H1 (cell line): ENCODE measurements around the gene LCAT. TPM values are rescaled to one million over a fixed set of nuclear protein-coding genes. Genes with fewer than 3 reads are reported as not detected.

ENCODE experiments used
- ASH2L ChIP-seq: fragments of 200-600, 300-600 bp; sonication (generic); IDR thresholded peaks from one replicate; pipeline ENCODE4 v1.7.1; 2017; ENCODE audit warnings: low read length
- CREB1 ChIP-seq: IDR thresholded peaks from 2 replicates; pipeline ENCODE4 v1.6.1; 2012; ENCODE audit warnings: inconsistent platforms
- EP300 ChIP-seq, 2 experiments: IDR thresholded peaks; 1 replicate in 1 of 2; 2 replicates in 1 of 2; pipeline ENCODE4 v1.6.1; 2011 to 2012; ENCODE audit warnings: low read depth in 2 of 2, low read length in 2 of 2, mild to moderate bottlenecking in 2 of 2, borderline replicate concordance in 1 of 2, inconsistent platforms in 1 of 2, moderate library complexity in 1 of 2
- HDAC2 ChIP-seq, 2 experiments: fragments of 300-600 bp in 1 of 2; sonication (generic) in 1 of 2; IDR thresholded peaks; 2 replicates each; pipeline ENCODE4 v1.6.1; 2011 to 2012; ENCODE audit warnings: low read depth in 2 of 2, low read length in 2 of 2, mild to moderate bottlenecking in 2 of 2, moderate library complexity in 2 of 2, borderline replicate concordance in 1 of 2, inconsistent platforms in 1 of 2
- HDAC6 ChIP-seq: IDR thresholded peaks from one replicate; pipeline ENCODE4 v1.7.1; 2012; ENCODE audit warnings: low read depth, mild to moderate bottlenecking, inconsistent platforms, low read length, moderate library complexity
- JUN ChIP-seq: IDR thresholded peaks from 2 replicates; pipeline ENCODE4 v1.6.1; 2011; ENCODE audit warnings: low read depth, mild to moderate bottlenecking, improper control_type of control experiment, low read length
- POLR2A ChIP-seq, 2 experiments: IDR thresholded peaks; 1 replicate in 1 of 2; 2 replicates in 1 of 2; pipeline ENCODE4 v1.6.1; 2011; ENCODE audit warnings: low read depth in 2 of 2, low read length in 2 of 2, mild to moderate bottlenecking in 2 of 2; ENCODE audit errors: control extremely low read depth in 1 of 2
- RAD21 ChIP-seq, 2 experiments: IDR thresholded peaks in 1 of 2; conservative IDR thresholded peaks in 1 of 2; 2 replicates each; pipeline ENCODE4 v1.6.1; 2011; ENCODE audit warnings: low read depth in 2 of 2, low read length in 2 of 2, improper control_type of control experiment in 1 of 2, inconsistent platforms in 1 of 2, mild to moderate bottlenecking in 1 of 2, moderate library complexity in 1 of 2
- RNF2 ChIP-seq: fragments of 200-900, 300-1000 bp; sonication (generic); IDR thresholded peaks from 2 replicates; pipeline ENCODE4 v1.7.1; 2016; ENCODE audit warnings: borderline replicate concordance, low read depth, mild to moderate bottlenecking, antibody characterized with exemption, low read length; ENCODE audit not compliant: poor library complexity, severe bottlenecking; ENCODE audit errors: missing control alignments
- SIN3A ChIP-seq, 2 experiments: IDR thresholded peaks in 1 of 2; conservative IDR thresholded peaks in 1 of 2; 2 replicates each; pipeline ENCODE4 v1.6.1; 2011 to 2012; ENCODE audit warnings: low read length in 2 of 2, improper control_type of control experiment in 1 of 2, low read depth in 1 of 2, mild to moderate bottlenecking in 1 of 2
- SIRT6 ChIP-seq: IDR thresholded peaks from one replicate; pipeline ENCODE4 v1.7.1; 2012; ENCODE audit warnings: low read length, inconsistent platforms
- SP2 ChIP-seq: IDR thresholded peaks from 2 replicates; pipeline ENCODE4 v1.6.1; 2012; ENCODE audit warnings: mild to moderate bottlenecking, low read length, inconsistent platforms
- TAF7 ChIP-seq: optimal IDR thresholded peaks from 2 replicates; pipeline ENCODE3; 2011; ENCODE audit warnings: low read depth, mild to moderate bottlenecking, inconsistent platforms, low read length, moderate library complexity, borderline replicate concordance
- TBP ChIP-seq: IDR thresholded peaks from 2 replicates; pipeline ENCODE4 v1.6.1; 2011; ENCODE audit warnings: low read depth, low read length, improper control_type of control experiment
- ZNF274 ChIP-seq: IDR thresholded peaks from 2 replicates; pipeline ENCODE4 v1.7.0; 2012; ENCODE audit warnings: low read length, borderline replicate concordance; ENCODE audit errors: extremely low read depth
- polyA plus RNA-seq, 7 experiments: library from polyadenylated mRNA; depleted of rRNA in 3 of 7; stranded (reverse) in 5 of 7; unstranded in 2 of 7; fragments of >200 nt in 5 of 7; fragments of 200-250 nt in 2 of 7; gene quantifications; 1 replicate in 5 of 7; 2 replicates in 1 of 7; 4 replicates in 1 of 7; pipeline versions ENCODE4 v1.2.1 to v1.2.3, GENCODE V29; 2011 to 2013; ENCODE audit warnings: missing spikeins in 2 of 7, mixed read lengths in 2 of 7
- total RNA-seq: library from RNA; stranded (reverse); fragmentation: NEBNext Ultra II Directional; extraction: Animal tissue kit (Norgen Biotek cat#: 25700); gene quantifications from 2 replicates; pipeline ENCODE4 v1.2.1, GENCODE V29; 2021
- TF ChIP-seq, protein P1 (sequence below): IDR thresholded peaks from 2 replicates; pipeline ENCODE4 v1.6.1; 2012; ENCODE audit warnings: low read length, inconsistent platforms
- TF ChIP-seq, protein P2 (sequence below), 3 experiments: IDR thresholded peaks; 1 replicate in 2 of 3; 2 replicates in 1 of 3; pipeline versions ENCODE4 v1.5.1 to v1.6.1; 2011; ENCODE audit warnings: low read length in 3 of 3, mild to moderate bottlenecking in 3 of 3, inconsistent platforms in 2 of 3, low read depth in 1 of 3, moderate library complexity in 1 of 3; ENCODE audit not compliant: insufficient read depth in 1 of 3; ENCODE audit errors: control extremely low read depth in 1 of 3

LCAT gene
- total and polyA plus RNA-seq, 2 of the 8 experiments (the other 6 are each of a cell fraction or from before 2014, with no cell fraction given), result 9.4 to 19.6 TPM

DNA sequence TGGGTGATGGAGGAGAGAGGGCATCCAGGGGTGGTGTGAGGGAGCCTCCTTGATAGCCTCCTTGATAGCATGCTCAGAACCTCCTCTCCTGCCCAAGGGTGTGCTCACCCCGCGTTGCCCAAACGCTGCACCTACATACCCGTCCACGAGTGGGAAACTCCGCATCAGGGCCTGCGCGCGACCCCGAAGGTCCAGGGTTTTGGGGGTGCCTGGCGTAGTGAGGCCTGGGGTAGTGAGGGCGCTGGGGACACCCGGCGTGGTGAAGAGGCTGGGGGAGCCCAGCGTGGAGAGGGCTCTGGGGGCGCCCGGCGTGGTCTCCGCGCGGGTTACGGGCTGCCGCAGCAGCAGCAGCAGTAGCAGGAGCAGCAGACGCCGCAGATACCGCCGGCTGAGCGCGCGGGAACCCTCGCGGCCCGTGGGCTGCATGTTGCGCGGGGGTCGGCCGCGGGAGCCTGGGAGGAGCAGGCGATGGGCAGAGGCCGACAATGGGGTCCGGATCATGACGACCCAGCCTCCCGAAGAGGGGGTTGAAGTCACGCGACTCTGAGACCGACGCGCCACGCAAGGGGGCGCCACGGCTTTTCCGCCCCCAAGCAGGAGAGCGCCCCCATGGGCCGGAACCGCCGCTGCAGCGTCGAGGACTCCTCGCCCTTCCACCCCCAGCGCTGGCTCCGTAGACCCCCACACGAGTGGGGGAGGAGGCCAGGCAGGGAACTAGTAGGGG lies 36.2 kb upstream of the LCAT start, which contains the start of gene DPEP3 (continued):
- TF ChIP-seq SIN3A (conservative IDR thresholded peaks at IDR 0.05 in 1 of 2, IDR thresholded peaks at IDR 0.05 in 1 of 2; ENCODE audit: low read depth in 1 of 2, low read length in 2 of 2), result no peak; a peak in 1 of 4 replicates
- TF ChIP-seq ASH2L, result no peak
- no peak for TF ChIP-seq POLR2A (IDR thresholded peaks at IDR 0.05; ENCODE audit: control extremely low read depth in 1 of 2, low read depth in 2 of 2, low read length in 2 of 2)
- no peak for TF ChIP-seq HDAC6
- no peak for TF ChIP-seq JUN
- TF ChIP-seq TBP, result peak; percentile 39; the same call in 1 of the 2 replicates
- no peak for TF ChIP-seq SP2
- TF ChIP-seq TAF7, result no peak
- TF ChIP-seq EP300 (IDR thresholded peaks at IDR 0.05; ENCODE audit: borderline replicate concordance in 1 of 2, low read depth in 2 of 2, low read length in 2 of 2), result peak in 1 of 2 experiments; percentile 34; a peak in 1 of 3 replicates
- no peak for TF ChIP-seq RNF2
- TF ChIP-seq, protein P1, sequence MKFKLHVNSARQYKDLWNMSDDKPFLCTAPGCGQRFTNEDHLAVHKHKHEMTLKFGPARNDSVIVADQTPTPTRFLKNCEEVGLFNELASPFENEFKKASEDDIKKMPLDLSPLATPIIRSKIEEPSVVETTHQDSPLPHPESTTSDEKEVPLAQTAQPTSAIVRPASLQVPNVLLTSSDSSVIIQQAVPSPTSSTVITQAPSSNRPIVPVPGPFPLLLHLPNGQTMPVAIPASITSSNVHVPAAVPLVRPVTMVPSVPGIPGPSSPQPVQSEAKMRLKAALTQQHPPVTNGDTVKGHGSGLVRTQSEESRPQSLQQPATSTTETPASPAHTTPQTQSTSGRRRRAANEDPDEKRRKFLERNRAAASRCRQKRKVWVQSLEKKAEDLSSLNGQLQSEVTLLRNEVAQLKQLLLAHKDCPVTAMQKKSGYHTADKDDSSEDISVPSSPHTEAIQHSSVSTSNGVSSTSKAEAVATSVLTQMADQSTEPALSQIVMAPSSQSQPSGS, result no peak
- TF ChIP-seq, protein P2, sequence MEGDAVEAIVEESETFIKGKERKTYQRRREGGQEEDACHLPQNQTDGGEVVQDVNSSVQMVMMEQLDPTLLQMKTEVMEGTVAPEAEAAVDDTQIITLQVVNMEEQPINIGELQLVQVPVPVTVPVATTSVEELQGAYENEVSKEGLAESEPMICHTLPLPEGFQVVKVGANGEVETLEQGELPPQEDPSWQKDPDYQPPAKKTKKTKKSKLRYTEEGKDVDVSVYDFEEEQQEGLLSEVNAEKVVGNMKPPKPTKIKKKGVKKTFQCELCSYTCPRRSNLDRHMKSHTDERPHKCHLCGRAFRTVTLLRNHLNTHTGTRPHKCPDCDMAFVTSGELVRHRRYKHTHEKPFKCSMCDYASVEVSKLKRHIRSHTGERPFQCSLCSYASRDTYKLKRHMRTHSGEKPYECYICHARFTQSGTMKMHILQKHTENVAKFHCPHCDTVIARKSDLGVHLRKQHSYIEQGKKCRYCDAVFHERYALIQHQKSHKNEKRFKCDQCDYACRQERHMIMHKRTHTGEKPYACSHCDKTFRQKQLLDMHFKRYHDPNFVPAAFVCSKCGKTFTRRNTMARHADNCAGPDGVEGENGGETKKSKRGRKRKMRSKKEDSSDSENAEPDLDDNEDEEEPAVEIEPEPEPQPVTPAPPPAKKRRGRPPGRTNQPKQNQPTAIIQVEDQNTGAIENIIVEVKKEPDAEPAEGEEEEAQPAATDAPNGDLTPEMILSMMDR (IDR thresholded peaks at IDR 0.05; ENCODE audit: control extremely low read depth in 1 of 3, insufficient read depth in 1 of 3, low read depth in 1 of 3, low read length in 3 of 3), result peak; percentile 87 to 100 (median 93)
- TF ChIP-seq RAD21 (IDR thresholded peaks at IDR 0.05 in 1 of 2, conservative IDR thresholded peaks at IDR 0.05 in 1 of 2; ENCODE audit: low read depth in 2 of 2, low read length in 2 of 2), result peak; percentile 38 to 49; a peak in 3 of 4 replicates
- no peak for TF ChIP-seq ZNF274
- peak; percentile 30 to 84; a peak in 1 of 4 replicates for TF ChIP-seq HDAC2 (IDR thresholded peaks at IDR 0.05; ENCODE audit: borderline replicate concordance in 1 of 2, low read depth in 2 of 2, low read length in 2 of 2)
- TF ChIP-seq SIRT6, result no peak
- peak; percentile 79 for TF ChIP-seq CREB1
